ENCODE measurements around the gene CALML4.
"Not testable (repeated sequence)": the region's sequence is repeated elsewhere in the genome, so short reads cannot be mapped to it uniquely, and the experiment has no call there.

CALML4 gene

GRCh38 chr15:68224546-68225250 lies 19.6 kb upstream of the CALML4 start:
- no peak for FAIRE-seq

- FAIRE-seq = no peak
These were observed 19.0 kb upstream of the CALML4 start for GRCh38 chr15:68224108-68224507.

- no peak for FAIRE-seq
These were observed 18.0 kb upstream of the CALML4 start for GRCh38 chr15:68223171-68223570.

GRCh38 chr15:68222432-68222743 lies 17.3 kb upstream of the CALML4 start:
- FAIRE-seq = not testable (repeated sequence)

GRCh38 chr15:68221530-68222431 lies 16.6 kb upstream of the CALML4 start:
- not testable (repeated sequence) for FAIRE-seq

GRCh38 chr15:68220967-68221366 lies 15.8 kb upstream of the CALML4 start:
- FAIRE-seq = no peak

GRCh38 chr15:68220489-68220888 lies 15.4 kb upstream of the CALML4 start:
- no peak for FAIRE-seq

- FAIRE-seq = no peak
These were observed 14.0 kb upstream of the CALML4 start for GRCh38 chr15:68218847-68219798.

GRCh38 chr15:68218331-68218730 lies 13.2 kb upstream of the CALML4 start:
- FAIRE-seq = no peak

- no peak for FAIRE-seq
These were observed 12.2 kb upstream of the CALML4 start for GRCh38 chr15:68217341-68217740.

- FAIRE-seq = no peak
These were observed 9.7 kb upstream of the CALML4 start for GRCh38 chr15:68214838-68215254.

GRCh38 chr15:68213991-68214837 lies 9.1 kb upstream of the CALML4 start:
- FAIRE-seq = no peak

GRCh38 chr15:68213491-68213845 lies 8.3 kb upstream of the CALML4 start:
- FAIRE-seq = not testable (repeated sequence)

GRCh38 chr15:68211656-68212320 lies 6.7 kb upstream of the CALML4 start:
- FAIRE-seq = no peak

GRCh38 chr15:68210821-68211655 lies 5.9 kb upstream of the CALML4 start:
- no peak for FAIRE-seq

GRCh38 chr15:68210409-68210756 lies 5.3 kb upstream of the CALML4 start:
- no peak for FAIRE-seq

GRCh38 chr15:68209735-68210408 lies 4.7 kb upstream of the CALML4 start:
- no peak for FAIRE-seq

GRCh38 chr15:68209272-68209671 lies 4.1 kb upstream of the CALML4 start:
- no peak for FAIRE-seq

GRCh38 chr15:68208636-68209240 lies 3.6 kb upstream of the CALML4 start:
- FAIRE-seq = no peak

- no peak for FAIRE-seq
These were observed 3.0 kb upstream of the CALML4 start for GRCh38 chr15:68208136-68208535.

Data from islet of Langerhans (tissue), 1 donor.